ENCODE results near the gene LTBR.

Gene LTBR

DNA sequence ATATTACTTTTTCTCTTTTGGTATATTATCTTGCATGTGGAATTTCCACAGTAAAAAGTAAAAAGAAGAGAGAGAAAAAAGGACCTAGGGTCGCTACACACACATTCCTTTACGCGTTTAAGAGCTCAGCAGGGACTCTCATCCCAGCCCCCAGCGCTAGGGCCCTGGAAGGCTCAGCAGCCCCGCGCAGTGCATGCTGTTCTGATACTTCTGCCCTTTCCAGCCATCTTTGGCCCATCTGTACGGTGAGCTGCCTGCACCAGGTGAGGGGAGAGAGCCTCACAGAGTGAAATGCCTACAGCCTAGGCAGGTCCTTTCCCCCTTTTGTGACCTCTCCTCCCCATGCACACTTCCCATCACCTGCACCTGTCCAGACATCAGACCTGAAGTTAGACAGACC lies 1.6 kb upstream of the LTBR start:
- no peak for DNase-seq (ENCODE audit: low read depth, low spot score)

DNA sequence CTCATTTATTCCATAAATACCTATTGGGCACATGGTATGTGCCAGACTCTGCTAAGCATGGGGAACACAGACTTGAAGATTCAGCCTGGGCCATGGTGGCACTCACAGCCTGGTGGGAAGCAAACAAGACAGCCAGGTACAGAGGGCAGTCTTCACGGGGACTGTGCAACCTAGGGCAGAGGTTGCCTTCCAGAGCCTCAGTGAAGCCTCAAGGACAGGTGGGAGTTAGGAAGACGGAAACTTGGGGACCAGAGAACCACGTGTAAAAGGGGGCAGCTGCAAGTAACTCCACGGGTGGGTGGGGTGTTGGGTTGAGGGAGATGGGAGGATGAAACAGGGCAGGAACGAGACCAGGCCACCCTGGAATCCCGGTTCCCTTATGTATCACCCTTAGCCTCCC lies 980 bp upstream of the LTBR start:
- DNase-seq (ENCODE audit: low read depth, low spot score): no peak

DNA sequence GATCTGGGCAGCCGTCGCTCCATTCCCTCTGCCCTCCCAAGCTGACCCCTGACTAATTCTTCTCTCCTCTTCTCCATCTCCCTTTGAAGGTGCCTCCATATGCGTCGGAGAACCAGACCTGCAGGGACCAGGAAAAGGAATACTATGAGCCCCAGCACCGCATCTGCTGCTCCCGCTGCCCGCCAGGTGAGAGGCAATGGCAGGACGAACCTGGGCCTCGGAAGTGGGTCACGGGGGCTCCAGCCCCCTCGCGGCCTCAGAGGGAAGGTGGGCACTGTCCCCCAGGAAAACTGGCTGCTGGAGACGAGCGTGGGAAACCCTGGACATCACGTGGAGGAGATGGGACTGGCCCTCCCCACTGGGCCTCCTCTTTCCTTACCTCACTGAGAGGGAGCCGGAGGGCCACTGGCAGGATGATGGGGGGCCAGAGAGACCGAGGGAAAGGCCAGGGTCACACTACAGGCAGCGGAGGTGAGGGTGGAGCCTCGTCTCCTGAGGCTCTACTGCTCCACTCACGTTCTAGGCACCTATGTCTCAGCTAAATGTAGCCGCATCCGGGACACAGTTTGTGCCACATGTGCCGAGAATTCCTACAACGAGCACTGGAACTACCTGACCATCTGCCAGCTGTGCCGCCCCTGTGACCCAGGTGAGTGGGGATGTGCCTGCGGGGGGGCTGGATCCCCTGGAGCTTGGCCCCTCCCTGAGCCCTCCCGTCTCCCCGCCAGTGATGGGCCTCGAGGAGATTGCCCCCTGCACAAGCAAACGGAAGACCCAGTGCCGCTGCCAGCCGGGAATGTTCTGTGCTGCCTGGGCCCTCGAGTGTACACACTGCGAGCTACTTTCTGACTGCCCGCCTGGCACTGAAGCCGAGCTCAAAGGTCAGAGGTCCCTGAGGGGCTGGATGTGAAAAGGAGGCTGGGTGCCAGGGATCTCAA lies 806 bp downstream of the LTBR start:
- no peak for DNase-seq (ENCODE audit: low read depth, low spot score)

DNA sequence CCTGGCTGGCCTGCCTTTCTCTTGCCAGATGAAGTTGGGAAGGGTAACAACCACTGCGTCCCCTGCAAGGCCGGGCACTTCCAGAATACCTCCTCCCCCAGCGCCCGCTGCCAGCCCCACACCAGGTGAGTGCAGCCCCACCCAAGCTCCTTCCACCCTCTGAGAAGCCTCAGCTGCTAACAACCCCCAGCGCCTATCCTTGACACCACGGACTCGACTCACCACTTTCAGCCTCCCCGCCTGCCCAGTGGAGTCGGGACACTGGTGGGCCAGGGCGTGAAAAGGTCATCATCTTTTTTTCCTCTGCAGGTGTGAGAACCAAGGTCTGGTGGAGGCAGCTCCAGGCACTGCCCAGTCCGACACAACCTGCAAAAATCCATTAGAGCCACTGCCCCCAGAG lies 2.1 kb downstream of the LTBR start:
- no peak for DNase-seq (ENCODE audit: low read depth, low spot score)

DNA sequence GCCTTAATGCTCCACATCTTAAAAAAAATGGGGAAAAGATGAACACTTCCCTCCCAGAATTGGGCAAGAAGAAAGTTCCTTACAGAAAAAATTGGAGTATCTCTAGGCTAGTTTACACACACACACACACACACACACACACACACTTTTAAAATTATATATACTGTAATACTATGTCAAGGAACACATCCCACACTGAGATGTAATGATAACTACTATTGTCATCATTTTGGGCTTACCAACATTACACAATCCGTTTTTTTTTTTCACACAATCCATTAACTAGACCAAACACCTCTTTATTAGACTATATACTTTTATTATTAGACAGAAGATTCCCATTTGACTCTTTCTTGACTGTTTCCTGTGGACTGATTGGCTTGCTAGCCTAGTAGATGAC lies 2.5 kb downstream of the LTBR start:
- no peak for DNase-seq (ENCODE audit: low read depth, low spot score)

DNA sequence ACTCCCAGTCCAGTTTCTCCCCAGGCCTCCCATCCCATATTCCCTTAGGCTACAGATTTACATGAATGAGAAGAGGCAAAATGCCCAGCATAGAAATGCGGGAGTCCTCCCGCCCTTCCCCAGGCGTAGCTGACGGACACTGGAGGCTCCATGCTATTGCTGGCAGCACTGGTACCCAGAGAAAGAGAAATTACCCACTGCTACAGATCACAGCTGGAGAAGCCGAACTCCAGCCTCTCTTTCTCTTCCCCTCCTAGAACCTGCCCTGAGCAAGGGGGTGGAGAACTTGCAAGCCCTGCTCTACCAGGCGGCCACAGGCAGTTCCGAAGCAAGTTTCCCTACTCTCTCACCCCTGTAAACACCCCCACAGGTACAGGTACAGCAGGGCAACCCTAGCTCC lies 3.6 kb downstream of the LTBR start:
- DNase-seq (ENCODE audit: low read depth, low spot score): no peak

DNA sequence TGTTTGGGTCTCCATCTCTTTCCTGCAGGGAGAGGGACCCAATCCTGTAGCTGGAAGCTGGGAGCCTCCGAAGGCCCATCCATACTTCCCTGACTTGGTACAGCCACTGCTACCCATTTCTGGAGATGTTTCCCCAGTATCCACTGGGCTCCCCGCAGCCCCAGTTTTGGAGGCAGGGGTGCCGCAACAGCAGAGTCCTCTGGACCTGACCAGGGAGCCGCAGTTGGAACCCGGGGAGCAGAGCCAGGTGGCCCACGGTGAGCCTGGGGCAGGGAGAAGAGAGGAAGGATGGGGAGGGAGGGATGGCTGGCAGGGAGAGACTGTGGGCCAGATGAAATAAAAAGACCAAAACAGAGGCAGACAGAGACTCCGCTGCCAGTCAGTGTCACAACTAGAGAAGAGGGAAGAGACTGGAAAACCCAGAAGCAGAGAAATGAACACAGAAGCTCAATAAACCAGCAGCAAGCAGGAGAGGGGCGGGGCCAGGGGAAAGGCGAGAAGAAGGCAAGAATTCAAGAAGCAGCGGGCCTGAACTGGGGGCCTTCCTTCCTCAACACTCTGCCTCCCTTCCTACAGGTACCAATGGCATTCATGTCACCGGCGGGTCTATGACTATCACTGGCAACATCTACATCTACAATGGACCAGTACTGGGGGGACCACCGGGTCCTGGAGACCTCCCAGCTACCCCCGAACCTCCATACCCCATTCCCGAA lies 6.3 kb downstream of the LTBR start:
- no peak for DNase-seq (ENCODE audit: low read depth, low spot score)

DNA sequence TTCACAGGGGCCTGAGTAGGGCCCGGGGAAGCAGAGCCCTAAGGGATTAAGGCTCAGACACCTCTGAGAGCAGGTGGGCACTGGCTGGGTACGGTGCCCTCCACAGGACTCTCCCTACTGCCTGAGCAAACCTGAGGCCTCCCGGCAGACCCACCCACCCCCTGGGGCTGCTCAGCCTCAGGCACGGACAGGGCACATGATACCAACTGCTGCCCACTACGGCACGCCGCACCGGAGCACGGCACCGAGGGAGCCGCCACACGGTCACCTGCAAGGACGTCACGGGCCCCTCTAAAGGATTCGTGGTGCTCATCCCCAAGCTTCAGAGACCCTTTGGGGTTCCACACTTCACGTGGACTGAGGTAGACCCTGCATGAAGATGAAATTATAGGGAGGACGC lies 7.1 kb downstream of the LTBR start:
- DNase-seq (ENCODE audit: low read depth, low spot score): no peak

DNA sequence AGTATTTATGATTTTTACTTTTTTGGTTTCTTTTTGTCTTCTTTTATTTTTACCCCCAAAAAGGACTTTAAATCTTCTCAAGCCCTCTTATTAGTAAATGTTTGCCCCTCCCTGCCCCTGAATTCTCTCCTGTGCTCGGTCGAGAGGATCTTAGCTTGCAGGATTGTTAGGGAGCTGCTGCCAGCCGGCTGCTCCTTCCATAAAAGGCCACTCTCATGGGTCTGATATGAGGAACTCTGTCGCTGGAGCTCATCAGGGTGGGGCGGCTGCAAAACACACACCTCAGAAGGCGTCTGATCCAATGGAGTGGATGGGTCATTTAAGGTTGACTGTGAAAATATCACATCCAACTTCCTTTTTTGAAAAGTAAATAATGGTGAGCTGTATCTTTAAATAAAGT lies 8.5 kb downstream of the LTBR start:
- DNase-seq (ENCODE audit: low read depth, low spot score): no peak

DNA sequence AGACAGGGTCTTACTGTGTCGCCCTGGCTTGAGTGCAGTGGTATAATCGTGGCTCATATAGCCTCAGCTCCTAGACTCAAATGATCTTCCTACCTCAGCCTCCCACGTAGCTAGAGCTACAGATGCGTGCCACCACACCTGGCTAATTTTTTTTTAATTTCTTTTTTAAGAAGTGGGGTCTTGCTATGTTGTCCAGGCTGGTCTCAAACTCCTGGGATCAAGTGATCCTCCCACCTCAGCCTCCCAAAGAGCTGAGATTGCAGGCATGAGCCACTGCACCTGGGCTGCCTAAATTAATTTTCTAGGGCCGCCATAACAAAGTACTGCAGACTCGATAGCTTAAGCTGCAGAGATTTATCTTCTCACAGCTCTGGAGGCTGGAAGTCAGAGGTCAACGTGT lies 9.1 kb downstream of the LTBR start:
- no peak for DNase-seq (ENCODE audit: low read depth, low spot score)

DNA sequence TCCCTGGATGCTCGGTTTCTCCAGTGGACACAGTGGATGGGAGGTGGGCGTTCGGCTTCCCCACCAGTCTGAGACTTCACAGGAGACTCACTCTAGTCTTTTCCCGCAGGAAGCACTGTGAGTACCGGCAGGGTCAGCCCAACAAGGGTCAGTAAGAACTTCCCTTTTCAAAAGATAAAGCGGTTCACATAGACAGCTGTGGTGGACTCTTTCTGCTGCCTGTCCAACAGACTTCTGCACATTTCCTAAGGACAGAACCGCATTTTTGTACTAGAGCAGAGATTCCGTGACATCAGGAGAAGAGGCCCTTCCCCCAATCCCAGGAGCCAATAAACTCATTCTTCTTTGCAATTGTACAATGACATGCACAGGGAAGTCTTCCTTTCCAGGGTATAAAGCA lies 10.4 kb downstream of the LTBR start:
- DNase-seq (ENCODE audit: low read depth, low spot score): no peak

DNA sequence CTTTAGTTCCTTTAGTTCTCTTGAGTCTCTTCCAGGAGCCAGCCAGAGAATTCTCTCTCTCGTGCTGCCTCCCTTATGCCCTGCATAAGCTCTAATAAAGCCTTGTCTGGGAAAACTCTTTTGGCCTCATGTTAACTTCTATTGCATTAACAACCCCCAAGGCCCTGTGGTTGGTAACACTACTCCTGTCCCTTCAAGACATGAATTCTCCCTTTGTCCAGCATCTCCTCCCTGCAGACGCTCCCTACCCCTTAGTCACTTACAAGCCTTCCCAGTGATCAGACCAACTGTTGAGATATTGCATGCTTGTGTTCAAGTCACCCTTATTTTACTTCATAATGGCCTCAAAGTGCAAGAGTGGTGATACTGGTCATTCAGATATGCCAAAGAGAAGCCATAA lies 12.1 kb downstream of the LTBR start:
- DNase-seq (ENCODE audit: low read depth, low spot score): no peak

DNA sequence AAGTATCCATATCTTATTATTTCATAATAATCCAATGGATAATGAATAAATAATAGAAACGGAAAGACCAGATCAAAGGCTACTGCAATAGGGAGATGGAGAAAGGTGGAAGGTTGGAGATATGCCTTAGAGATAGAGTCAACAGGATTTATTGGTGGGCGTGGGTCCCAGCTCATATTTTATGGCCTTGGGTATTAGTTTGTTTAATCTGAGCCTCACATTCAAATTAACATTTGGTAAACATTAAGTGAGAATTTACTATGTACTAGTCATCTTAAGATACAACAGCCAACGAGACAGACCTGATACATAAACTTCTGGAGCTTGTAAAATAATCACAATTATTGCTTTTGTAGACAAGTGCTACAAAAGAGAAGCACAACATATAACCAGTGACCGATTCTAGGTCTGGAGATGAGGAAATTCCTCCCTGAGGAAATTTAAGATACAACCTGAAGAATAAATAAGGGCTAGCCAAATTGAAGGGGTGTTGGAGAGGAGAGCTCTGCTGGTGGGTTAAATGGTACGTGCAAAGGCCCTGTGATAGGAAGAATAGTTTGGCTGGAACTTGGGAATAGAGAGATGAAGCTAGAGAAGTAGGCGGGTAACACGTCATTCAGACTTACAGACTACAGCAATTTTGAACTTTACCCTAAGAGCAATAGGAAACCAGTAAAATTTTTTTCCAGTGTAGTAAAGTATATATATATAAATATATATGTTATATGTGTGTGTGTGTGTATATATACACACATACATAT lies 16.1 kb downstream of the LTBR start:
- DNase-seq (ENCODE audit: low read depth, low spot score): no peak

DNA sequence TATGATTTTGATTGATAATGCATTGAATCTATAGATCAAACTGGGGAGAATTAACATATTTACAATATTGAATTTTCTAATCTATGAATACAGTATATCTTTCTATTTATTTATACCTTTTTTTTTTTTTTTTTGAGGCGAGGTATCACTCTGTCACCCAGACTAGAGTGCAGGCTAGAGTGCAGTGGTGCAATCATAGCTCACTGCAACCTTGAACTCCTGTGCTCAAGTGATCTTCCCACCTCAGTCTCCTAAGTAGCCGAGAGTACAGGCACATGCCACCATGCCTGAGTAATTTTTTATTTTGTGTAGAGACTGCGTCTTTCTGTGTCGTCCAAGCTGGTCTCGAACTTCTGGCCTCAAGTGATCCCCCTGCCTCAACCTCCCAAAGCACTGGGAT lies 20.4 kb downstream of the LTBR start:
- no peak for DNase-seq (ENCODE audit: low read depth, low spot score)

DNA sequence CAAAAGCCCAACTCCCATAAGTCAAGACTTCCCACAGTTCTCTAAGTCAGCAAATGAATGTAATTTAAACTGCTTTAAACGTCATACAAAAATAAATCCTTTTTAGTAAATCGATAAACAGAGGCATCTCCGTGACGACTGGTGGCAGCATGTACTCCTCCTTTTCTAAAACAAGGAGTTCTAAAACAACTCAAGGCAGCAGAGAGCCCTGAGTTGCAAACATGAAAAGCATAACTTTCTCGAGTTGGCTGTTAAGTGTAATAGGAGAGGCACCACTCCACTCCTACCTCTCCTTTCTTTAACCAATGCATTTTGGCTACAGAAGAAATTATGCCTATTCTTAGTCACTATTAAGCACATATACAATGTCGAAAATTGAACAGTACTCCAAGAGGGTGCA lies 22.0 kb downstream of the LTBR start:
- DNase-seq (ENCODE audit: low read depth, low spot score): no peak

DNA sequence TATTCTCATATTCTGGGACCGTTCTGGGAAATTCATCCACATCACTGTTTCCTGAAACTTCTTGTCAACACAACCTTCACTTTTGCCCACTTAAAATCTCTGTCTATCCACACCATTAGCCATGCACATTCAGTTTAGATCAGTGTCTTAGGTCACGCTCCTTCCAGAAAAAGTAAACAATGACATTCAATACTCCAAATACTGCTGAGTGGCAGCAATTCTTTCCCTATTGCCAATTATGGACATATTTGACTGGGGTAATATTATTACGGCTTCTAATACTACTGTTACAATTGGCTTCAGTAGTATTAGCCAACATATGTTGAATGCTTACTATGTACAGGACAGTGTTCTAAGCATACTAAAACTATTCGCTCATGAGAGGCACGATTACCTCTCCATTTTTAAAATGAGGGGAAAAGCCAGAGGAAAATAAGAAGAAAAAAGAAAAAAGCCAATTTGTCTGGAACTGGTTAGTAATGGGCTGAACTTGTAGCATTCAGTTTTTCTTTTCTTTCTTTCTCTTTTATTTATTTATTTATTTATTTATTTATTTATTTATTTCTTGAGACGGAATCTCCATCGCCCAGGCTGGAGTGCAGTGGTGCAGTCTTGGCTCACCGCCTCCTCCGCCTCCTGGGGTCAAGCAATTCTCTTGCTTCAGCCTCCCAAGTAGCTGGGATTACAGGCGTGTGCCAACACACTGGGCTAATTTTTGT lies 23.4 kb downstream of the LTBR start:
- DNase-seq (ENCODE audit: low read depth, low spot score): no peak

DNA sequence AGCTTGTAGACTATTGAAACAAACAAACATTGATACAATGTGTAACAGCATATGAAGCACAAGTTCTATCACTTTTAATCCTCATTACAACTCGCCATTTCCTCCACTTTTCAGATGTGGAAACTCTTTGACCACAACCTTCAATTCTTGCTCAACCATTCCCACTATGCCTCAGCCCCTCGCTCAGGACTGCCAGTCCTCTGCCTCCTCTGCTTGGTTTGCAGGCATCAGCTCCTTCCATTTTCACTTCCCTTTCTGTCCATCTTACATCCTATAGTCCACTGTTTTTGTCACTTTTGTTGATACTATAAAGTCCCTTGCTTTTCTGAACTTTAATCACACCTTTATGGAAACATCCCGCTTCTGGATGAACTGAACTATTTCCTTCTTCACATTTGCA lies 32.6 kb downstream of the LTBR start:
- no peak for DNase-seq (ENCODE audit: low read depth, low spot score)

DNA sequence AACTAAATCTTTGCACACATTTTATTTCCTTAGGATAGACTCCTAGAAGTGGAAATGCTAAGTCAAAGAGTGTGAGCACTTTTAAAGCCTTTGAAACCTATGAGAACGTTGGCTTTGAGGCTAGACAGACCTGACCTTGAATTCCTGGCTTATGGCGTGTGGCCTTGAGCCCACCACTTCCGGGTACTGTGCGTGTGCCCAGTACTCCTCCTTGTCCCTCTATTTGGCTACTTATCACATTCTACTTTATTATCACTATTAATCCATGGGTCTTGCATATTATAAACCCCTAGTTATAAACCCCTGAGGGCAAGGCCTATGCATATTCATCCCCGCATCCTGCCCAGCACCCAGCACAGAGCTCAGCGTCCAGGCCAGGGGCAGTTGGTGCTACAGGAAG lies 34.8 kb downstream of the LTBR start:
- DNase-seq (ENCODE audit: low read depth, low spot score): no peak

DNA sequence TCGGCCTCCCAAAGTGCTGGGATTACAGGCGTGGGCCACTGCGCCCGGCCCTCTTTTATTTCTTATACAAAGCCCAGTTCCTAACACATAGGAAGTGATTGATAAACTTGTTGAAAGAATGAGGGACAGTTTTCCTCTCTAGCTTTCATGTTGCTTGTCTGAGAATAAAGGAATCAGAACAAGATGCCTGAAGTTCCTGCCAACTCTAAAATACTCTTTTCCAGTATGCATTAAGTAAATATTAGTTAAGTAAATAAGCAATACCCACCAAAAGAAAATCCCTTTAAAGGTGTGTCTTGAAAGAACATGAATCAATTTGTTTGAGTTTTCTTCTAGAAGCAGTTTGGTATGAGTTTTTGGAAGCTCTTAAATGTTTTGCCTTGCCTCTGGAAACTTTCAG lies 36.4 kb downstream of the LTBR start:
- no peak for DNase-seq (ENCODE audit: low read depth, low spot score)

DNA sequence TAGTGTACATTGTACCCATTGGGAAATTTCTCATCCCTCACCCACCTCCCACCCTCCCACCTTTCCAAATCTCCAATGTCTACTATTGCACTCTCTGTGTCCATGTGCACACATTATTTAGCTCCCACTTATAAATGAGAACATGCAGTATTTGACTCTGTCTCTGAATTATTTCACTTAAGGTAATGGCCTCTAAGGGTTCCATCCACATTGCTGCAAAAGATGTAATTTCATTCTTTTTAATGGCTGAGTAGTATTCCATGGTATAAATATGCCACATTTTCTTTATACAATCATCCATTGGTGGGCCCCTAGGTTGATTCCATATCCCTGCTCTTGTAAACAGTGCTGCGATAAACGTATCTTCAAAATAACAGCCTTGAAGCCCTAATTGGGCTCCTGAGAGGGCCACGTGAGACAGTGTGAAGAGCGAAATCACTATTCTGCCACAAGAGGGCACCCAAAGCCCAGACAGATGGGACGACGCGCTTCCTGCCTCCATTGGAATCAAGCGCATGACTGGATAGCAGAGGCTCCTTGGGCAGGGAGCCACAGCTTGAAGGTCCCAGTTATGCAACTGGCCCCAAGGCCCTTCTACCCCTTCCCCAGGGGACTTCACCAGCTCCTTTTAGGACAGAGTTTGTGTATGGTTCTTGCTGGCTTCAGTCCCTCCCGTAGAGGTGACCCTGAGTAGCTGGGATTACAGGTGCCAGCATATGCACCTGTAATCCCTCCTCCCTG lies 39.5 kb downstream of the LTBR start:
- DNase-seq (ENCODE audit: low read depth, low spot score): peak; percentile 94

DNA sequence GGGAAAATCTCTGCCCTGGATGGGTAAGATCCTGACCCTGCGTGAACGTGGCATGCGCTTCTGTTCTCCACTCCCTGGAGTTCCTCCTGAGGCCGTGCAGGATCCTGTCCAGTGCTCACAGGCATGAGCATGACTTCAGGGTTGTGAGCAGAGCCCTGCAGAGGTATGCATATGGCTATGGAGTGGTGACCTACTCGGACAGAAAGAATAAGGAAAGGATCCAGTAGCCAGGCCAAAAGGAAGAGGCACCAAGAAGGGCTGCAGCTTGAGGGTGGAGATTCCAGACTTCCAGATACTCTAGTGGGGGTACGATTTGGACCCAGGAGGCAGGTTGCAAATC lies 40.0 kb downstream of the LTBR start:
- no peak for DNase-seq (ENCODE audit: low read depth, low spot score)

Measured in astrocyte of the hippocampus (primary cell).